DOHH2 (cell line): ENCODE data around the gene MED25.

ENCODE experiments used
- EZH2phosphoT487 ChIP-seq: fragments of 200-600 bp; sonication (generic); IDR thresholded peaks from 2 replicates; pipeline ENCODE4 v1.6.1; 2017; ENCODE audit warnings: borderline replicate concordance, mild to moderate bottlenecking, antibody characterized with exemption, low read length, moderate library complexity, mixed read lengths
- TF ChIP-seq, protein P1 (sequence below): fragments of 200-600 bp; sonication (generic); IDR thresholded peaks from one replicate; pipeline ENCODE4 v1.5.1; 2014; ENCODE audit warnings: antibody characterized with exemption, mild to moderate bottlenecking, low read depth, low read length; ENCODE audit not compliant: poor library complexity, severe bottlenecking

DNA sequence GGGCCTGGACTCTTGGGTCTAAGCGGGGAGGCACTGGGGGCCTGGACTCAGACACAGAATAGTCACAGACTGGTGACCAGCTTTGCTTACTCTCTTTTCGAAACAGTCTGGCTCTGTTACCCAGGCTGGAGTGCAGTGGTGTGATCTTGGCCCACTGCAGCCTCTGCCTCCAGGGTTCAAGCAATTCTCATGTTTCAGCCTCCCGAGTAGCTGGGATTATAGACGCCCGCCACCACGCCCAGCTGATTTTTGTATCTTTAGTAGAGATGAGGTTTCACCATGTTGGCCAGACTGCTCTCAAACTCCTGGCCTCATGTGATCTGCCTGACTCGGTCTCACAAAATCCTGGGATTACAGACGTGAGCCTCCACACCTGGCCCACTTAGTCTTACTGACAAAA, 11.1 kb downstream of the MED25 start:
- TF ChIP-seq, protein P1, sequence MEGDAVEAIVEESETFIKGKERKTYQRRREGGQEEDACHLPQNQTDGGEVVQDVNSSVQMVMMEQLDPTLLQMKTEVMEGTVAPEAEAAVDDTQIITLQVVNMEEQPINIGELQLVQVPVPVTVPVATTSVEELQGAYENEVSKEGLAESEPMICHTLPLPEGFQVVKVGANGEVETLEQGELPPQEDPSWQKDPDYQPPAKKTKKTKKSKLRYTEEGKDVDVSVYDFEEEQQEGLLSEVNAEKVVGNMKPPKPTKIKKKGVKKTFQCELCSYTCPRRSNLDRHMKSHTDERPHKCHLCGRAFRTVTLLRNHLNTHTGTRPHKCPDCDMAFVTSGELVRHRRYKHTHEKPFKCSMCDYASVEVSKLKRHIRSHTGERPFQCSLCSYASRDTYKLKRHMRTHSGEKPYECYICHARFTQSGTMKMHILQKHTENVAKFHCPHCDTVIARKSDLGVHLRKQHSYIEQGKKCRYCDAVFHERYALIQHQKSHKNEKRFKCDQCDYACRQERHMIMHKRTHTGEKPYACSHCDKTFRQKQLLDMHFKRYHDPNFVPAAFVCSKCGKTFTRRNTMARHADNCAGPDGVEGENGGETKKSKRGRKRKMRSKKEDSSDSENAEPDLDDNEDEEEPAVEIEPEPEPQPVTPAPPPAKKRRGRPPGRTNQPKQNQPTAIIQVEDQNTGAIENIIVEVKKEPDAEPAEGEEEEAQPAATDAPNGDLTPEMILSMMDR = no peak
- TF ChIP-seq EZH2phosphoT487 = no peak
